Activated naive CD8-positive, alpha-beta T cell treated with anti-CD3 and anti-CD28 coated beads, Interleukin-2, amount 50 U/mL, for 16 hours (primary cell): ENCODE results near the gene HAVCR1.

Experiments
- DNase-seq: peaks from one replicate; pipeline ENCODE4 v3.0.0-alpha.2; 2020; ENCODE audit warnings: low read depth, low spot score

The HAVCR1 gene

GRCh38 chr5:157004893-157005551, 53.9 kb downstream of the HAVCR1 start:
- no peak for DNase-seq

- no peak for DNase-seq
Measured at GRCh38 chr5:156991714-156992113, 67.2 kb downstream of the HAVCR1 start.

- DNase-seq = no peak
Measured at GRCh38 chr5:156984064-156984463, 74.9 kb downstream of the HAVCR1 start.

GRCh38 chr5:156981481-156981880, 77.4 kb downstream of the HAVCR1 start:
- DNase-seq = no peak
